Sciatic nerve (tissue), 2 donors: ENCODE measurements around the gene THAP8. TPM values are rescaled to one million over a fixed set of nuclear protein-coding genes. Genes with fewer than 3 reads are reported as not detected.

Source experiments
- ATAC-seq: fragments of 200-7000 bp; cut with Tn5 transposase; one replicate; pipeline ENCODE4 v1.9.1; 2020; ENCODE audit warnings: mild to moderate bottlenecking, moderate library complexity
- DNase-seq: peaks from one replicate; pipeline ENCODE4 v3.0.0-alpha.2; 2020; ENCODE audit warnings: low spot score
- intact Hi-C: fragments of 100-400 bp; cut with DNase I; formaldehyde crosslinking; loops from one replicate; pipeline ENCODE4 v1.14.2; 2022
- total RNA-seq: library from RNA; stranded (reverse); fragmentation: NEBNext Ultra II Directional; extraction: Animal tissue kit (Norgen Biotek cat#: 25700); gene quantifications from one replicate; pipeline ENCODE4 v1.2.1, GENCODE V29; 2021
- donor health status: DM: no; HTN: no; CAD: no.
- donor health status: DM: no; HTN: no; CAD: no.

Gene THAP8, protein sequence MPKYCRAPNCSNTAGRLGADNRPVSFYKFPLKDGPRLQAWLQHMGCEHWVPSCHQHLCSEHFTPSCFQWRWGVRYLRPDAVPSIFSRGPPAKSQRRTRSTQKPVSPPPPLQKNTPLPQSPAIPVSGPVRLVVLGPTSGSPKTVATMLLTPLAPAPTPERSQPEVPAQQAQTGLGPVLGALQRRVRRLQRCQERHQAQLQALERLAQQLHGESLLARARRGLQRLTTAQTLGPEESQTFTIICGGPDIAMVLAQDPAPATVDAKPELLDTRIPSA
- 10.5 TPM for total RNA-seq

DNA sequence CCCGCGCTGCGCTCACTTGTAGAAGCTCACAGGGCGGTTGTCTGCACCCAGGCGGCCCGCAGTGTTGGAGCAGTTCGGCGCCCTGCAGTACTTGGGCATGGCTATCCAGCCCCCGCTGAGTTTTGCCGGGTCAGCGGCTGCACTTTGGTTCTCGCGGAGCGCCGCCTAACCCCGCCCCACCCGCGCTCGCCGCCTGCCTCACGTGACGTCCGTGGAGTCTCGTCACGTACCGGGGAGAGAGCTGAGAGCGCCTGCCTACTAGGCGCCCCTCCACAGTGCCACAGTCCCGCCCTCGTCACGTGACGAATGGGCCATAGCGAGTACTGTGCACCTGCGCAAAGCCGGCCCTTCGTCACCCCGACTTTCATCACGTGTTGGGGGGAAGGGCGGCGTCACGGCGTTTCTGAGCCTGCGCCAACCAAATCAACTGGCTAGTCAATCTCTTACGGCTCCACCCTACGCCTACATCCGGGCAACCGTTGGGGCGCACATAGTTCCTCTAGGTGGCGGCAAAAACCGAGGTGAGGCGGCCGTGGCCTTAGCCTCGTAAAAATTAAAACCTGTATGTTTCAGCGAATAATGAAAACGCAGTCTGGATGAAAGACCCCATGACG is at the start of gene THAP8:
Gene THAP8, minus strand, starts transcription at position 167 of the 614 bp plus-strand sequence. Its CDS starts 68 bp downstream, at position 99.
- intact Hi-C loops = loop anchor here (10.0 kb wide), 2 partner anchors 111 to 681 kb away; no protein-coding TSS in a partner anchor
- DNase-seq (peak; percentile 100), ATAC-seq (peak; percentile 97)

DNA sequence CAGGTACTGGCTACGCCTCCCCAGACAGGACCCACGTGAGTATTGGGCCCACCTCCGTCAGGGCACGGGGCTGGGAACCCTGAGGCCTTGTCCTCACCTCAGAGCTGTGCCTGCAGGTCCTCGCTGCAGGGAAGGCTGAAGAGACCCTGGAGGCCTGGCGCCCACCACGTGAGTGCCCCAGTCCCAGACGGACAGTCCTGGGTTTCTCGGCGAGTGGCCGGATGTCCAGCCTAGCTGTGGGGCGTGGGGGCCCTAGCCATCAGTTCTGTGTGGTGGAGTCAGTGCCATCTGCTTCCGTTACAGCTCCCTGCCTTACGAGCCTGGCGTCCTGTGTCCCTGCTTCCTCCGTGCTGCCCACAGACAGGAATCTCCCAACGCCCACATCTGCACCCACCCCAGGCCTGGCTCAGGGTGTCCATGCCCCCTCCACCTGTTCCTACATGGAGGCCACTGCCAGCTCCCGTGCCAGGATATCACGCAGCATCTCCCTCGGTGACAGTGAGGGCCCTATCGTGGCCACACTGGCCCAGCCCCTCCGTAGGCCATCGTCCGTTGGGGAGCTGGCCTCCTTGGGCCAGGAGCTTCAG is 49.0 kb upstream of the THAP8 start:
- intact Hi-C loops = no loop called here
- DNase-seq (no peak), ATAC-seq (no peak)

DNA sequence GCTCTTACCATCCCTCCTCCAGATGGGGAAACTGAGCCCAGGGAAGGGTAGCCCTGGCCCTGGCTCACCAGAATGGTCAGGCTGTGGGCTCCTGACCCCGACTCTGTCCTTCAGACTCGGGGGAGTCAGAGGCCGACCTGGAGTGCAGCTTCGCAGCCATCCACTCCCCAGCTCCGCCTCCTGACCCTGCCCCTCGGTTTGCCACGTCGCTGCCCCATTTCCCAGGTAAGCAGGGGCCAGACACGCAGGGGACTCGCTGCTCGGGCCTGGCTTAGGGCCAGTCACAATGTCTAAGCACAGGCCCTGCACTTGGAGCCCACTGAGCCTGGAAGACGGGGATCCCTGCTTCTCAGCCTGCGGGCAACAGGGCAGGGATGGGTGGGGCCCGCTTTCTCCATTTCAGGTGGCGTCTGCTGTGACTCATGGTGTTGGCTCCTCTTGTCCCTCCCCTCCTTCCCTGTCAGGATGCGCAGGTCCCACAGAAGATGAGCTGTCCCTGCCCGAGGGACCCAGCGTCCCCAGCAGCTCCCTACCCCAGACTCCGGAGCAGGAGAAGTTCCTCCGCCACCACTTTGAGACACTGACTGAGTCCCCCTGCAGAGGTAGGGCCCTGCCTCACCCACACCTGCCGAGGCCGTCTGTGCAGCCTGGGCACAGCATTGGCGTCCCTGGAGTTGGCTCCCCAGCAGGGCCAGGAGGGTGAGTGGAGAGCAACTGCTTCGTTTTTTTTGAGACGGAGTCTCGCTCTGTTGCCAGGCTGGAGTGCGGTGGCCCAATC is 47.7 kb upstream of the THAP8 start:
- intact Hi-C loops = no loop called here
- ATAC-seq = no peak
- DNase-seq = no peak

DNA sequence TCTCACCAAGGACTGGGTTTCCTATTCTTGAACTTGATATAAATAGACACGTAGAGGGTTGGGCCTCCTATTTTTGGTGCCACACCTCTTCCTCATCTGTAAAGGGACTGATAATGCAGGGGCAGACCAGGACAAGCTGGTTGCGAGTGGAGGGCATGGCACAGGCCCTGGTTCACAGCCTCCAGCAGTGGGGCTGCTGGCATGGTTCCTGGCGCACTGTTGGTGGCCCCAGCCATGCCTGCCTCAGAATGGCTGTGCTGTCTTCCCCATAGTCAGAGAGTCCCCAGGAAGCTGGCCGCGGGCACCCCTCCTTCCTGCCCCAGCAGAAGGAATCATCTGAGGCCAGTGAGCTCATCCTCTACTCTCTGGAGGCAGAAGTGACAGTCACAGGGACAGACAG is 46.4 kb upstream of the THAP8 start:
- intact Hi-C loops = no loop called here
- ATAC-seq (no peak), DNase-seq (no peak)

DNA sequence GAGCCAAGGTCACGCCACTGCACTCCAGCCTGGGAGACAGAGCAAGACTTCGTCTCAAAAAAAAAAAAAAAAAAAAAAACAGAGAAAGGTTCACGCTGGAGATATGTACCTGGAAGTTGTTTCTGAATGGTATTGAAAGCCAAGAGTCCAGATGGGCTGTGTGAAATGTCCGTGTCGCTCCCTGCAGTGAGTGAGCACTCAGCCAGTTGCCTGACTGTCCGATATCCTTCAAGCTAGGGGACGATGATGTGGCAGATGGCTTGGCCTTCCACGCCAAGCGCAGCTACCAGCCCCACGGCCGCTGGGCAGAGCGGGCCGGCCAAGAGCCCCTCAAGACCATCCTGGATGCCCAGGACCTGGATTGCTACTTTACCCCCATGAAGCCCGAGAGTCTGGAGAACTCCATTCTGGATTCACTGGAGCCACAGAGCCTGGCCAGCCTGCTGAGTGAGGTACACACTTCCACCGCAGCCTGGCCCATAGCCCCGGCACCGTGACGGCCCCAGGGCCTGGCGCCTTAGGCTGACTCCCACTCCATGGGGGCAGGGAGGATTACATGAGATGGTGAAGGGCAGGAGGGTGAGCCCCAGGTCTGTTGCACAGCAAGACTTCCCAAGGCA is 45.2 kb upstream of the THAP8 start:
- ATAC-seq (no peak), DNase-seq (no peak)
- intact Hi-C loops = no loop called here

DNA sequence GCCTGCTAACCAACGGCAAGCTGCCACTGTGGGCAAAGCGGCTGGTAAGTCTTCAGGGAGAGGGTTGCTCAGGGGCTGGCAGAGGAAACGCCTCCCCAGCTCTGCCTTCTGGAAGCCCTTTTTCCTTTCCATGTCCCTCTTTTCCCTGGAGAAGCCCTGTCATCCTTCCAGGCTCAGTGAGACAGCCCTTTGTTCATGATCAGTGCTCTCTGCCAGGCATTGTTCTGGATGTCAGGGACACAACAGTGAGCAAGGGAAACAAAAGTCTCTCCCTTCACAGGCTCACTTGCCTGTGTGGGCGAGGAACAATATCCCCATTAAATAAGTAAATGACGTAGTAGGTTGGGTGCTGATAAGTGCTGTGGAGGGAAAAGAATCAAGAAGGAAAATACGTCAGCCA is 43.0 kb upstream of the THAP8 start:
- no peak for DNase-seq
- intact Hi-C loops = no loop called here
- ATAC-seq = peak; percentile 77

DNA sequence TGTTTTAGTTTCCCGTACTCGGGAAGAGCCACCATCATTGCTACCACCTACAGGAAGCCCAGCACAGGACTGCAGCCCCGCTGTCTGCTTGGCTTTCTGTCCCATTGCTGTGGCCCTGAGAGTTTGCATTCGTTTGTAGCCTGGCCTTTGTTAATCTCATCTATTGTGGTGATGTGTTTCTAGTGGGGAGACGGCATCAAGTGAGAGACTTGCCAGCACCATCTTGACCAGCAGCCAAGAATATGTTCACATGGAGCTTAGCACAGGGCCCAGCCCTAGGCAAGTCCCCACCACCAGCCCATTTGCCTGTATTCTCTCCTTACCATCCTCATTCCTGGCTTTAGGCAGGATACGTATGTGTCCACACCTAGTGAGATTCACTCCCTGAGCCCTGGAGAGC is 39.6 kb upstream of the THAP8 start:
- intact Hi-C loops = no loop called here
- DNase-seq (no peak), ATAC-seq (no peak)

DNA sequence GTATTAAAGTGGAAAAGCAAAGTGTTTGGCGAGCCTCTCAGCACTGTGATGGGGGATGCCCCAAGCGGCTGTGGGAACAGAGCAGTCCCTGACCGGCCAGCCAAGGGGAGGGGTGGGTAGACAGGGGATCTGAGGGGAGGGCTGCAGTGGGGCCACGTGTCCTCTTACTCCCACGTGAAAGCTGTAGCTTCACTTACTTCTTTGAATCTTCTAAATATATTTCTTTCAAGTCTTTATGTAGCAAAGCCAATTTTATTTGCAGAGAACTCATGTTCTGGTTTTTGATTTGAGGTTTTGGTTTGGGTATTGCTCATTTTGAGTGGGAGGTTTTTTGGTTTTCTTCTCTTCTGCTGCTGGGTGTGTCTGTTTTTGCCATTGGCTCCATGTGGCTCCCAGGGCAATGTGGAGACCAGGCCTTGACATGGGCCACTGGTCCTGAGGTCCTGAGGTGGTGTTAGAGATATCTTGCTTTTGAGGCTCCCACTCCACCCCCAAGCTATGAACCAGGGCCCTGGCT is 39.1 kb upstream of the THAP8 start:
- ATAC-seq = no peak
- DNase-seq = no peak
- intact Hi-C loops = no loop called here

DNA sequence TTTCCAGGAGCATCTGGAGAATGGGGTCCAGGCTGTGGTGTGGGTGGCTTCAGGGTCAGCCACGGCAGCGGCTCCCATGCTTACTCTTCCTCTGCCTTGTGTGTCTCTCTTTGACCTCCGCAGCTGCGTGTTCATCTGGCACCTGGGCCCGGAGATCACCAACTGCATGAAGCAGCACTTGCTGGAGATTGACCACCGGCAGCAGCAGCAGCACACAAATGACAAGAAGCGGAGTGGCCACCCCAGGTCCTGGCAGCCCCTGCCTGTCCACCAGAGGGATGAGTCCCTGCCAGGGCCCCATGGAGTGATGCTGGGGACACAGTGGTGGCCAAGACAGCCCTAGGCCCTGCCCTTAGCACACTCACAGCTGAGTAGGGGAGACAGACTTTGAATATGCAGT is 38.5 kb upstream of the THAP8 start:
- DNase-seq (no peak), ATAC-seq (no peak)
- intact Hi-C loops = no loop called here

DNA sequence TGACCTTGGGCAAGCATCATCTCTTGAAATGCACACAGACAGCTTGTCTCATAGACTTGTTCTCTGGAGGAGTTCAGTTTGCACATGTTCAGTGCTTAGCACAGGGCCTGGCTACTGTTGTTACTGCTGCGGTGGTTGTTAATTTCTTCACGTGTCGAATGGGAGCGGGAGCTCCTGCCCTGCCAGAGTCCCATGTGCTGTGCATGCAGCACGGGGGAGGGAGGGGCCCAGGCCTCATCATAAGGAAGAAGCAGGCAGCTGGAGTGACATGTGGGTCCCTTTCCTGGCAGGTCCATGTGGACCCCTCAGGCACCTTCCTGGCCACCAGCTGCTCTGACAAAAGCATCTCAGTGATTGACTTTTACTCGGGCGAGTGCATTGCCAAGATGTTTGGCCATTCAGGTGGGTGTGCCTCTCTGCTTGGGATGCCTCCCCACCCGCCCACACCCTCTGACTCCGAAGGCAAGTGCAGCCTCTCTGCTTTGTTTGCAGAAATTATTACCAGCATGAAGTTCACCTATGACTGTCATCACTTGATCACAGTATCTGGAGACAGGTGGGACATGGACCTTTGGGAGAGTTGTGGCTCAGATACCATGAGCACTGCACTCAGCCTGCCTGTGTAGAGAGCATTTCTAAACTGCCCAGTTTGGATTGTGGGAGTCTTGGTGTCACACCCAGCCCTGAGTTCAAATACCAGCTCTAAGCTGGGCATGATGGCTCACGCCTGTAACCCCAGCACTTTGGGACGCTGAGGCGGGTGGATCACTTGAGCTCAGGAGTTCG is 37.0 kb upstream of the THAP8 start:
- no peak for ATAC-seq
- DNase-seq = no peak
- intact Hi-C loops = no loop called here

DNA sequence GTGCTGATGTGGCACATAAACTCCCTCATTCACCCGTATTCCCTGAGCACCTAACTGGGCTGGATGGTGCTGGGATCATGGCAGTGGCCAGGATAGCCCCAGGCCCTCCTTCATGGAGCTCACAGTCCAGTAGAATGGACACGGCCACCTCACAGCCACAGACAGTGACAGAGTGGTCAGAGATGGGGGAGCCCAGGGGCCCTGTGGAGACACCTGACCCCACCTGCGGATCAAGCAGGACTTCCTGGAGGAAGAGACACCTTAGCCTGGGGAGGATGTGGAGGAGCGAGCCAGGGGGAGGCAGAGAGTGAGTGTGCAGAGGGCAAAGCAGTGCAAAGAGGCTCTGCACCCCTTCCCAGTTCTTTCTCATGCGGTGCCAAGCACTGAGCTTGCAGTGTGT is 35.8 kb upstream of the THAP8 start:
- no peak for ATAC-seq
- intact Hi-C loops = no loop called here
- DNase-seq = no peak

DNA sequence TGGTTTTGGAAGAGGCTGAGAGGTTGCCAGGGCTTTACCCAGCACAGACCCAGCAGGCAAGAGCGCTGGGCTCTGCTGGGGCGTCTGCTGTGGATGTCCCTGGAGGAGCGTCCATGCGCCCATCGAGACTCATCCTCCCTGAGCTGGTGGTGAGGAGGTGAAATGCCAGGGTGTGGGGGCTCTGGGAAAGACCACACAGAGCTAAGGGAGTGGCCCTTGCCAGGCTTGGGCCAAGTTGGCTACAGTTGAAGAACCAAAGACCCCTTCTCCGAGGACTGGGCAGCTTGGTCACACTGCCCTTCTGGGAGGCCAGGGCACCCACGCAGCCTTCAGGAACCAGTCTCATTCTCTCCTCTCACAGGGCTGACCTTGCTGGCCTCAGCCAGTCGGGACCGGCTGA is 32.2 kb upstream of the THAP8 start:
- intact Hi-C loops = no loop called here
- no peak for ATAC-seq
- no peak for DNase-seq

DNA sequence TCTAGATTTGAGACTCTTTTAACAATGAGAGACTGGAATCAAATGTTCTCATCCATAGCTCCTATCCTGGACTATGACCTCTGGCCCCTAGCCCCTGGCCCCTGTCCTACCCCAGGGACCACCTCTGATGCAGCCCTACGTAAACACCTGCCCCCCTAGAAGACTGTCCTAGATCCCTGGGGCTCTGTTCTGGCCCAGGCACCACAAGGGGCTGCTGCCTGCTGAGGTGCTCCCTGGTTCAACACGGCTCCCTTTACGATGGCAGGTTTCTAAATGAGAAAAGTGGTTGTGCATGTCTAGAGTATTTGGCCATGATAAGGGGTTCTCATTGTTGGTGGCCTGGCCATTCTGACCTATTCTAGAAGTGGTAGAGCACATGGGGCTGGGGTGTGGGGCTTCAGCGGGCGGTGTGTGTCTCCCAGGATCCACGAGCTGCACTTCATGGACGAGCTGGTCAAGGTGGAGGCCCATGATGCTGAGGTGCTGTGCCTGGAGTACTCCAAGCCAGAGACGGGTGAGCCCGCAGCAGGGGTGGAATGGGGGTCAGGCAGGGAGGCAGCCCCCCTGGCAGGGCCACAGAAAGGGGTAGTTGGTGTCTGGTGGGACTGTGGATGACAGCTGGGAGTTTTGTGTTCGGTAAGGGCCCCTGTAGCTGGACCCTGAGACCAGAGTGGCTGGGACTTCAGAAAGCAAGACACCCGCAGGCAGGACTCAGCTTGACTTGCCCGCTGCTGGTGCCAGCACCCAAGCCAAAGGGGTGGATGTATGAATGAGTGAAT is 30.3 kb upstream of the THAP8 start:
- intact Hi-C loops = loop anchor here (5.0 kb wide), 1 partner anchor 1003 kb away; no protein-coding TSS in a partner anchor
- DNase-seq = no peak
- no peak for ATAC-seq

DNA sequence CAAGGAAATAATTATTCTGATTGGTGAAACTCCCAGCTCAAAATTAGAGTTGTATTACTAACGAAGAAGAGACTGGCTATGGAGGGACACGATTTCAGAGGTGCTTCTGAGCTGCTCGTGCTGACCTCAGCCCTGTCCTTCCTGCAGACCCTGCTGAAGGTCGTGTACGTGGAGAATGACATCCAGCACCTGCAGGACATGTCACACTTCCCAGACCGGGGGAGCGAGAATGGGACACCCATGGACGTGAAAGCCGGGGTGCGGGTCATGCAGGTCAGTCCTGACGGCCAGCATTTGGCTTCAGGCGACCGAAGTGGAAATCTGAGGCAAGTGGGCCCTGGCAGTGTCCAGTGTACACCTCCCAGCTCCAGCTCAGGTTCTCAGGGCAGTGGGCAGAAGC is 28.8 kb upstream of the THAP8 start:
- intact Hi-C loops = loop anchor here (5.0 kb wide), 1 partner anchor 1004 kb away; no protein-coding TSS in a partner anchor
- DNase-seq (no peak), ATAC-seq (no peak)

DNA sequence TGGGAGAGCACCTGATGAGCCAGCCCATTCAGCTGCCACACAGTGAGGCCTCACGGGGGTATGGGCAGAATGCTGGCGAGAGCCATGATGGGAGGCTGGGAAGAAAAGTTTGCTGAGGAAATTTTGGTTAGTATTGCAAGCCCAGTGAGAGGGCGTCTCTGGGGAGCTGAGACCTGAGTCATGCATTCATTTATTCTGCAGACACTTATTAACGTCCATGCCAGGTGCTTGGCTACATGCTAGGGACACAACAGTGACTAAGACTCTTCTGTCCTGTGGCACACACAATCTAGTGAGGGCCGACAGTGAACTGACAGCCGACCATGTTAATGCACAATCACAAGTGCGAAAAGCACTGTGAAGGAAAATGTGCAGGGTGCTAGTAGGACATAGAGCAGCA is 27.8 kb upstream of the THAP8 start:
- DNase-seq = no peak
- intact Hi-C loops = loop anchor here (5.0 kb wide), 1 partner anchor 1005 kb away; no protein-coding TSS in a partner anchor
- peak; percentile 61 for ATAC-seq

DNA sequence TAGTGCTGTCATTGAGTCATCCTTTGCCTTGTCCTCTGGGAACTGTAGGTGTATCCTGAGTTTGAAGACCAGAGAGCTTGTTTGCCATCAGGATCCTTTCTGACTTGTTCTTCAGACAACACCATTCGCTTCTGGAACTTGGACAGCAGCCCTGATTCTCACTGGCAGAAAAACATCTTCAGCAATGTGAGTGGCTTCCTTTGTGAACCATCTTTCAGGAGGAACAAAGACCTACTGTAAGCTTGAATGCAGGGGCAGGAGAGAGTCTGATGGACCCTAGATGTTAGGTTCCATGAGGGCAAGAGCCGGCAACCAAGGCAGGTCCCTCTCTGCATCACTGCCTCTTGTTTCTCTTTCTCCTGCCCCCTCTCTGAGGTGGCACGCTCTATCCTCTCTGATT is 27.3 kb upstream of the THAP8 start:
- ATAC-seq (peak; percentile 79), DNase-seq (no peak)
- intact Hi-C loops = loop anchor here (5.0 kb wide), 1 partner anchor 1006 kb away; no protein-coding TSS in a partner anchor

DNA sequence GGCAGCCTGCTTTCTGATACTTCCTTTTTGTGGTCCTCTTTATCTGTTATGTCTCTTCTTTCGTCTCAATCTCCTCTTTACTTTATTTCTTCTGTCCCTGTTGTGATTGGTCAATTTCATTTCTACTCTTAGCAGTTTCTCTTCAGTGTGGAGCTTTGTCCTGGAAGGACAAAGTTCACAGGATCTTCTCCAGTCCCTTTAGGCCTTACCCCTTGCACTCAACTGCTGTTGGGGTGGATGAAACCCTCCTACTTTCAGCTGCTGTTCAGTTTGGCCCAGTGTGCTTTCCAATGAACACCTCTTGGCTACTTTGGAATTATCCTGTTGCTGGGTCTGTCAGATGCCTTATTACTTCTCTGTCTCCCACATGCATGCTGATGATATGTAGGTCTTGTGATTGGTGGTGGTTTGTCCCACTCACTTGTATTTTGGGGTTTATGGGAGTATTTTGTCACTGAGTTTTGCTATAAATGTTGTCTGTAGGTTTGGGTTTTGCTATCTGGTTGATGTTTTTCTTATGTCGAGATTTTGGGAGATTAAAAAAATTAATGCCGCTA is 25.4 kb upstream of the THAP8 start:
- intact Hi-C loops = no loop called here
- no peak for DNase-seq
- no peak for ATAC-seq
